WTC11 (cell line): Measurements from ENCODE around the gene SPATS2. TPM values are rescaled to one million over a fixed set of nuclear protein-coding genes. Genes with fewer than 3 reads are reported as not detected.

Source experiments
- ATAC-seq: fragments of 200-7000 bp; cut with Tn5 transposase; 2 replicates; pipeline ENCODE4 v1.10.0; 2021; ENCODE audit warnings: mild to moderate bottlenecking, moderate library complexity
- CTCF ChIA-PET: fragments of 300-600 bp; sonication (Branson Sonifier 250); formaldehyde crosslinking; loops from one replicate; lab custom pipeline; 2021; ENCODE audit warnings: antibody characterized with exemption; lab: Charles Lee
- POLR2A ChIA-PET: fragments of 350-600 bp; sonication (Branson Sonifier 250); formaldehyde crosslinking; loops from one replicate; lab custom pipeline; 2021; ENCODE audit warnings: antibody characterized with exemption; lab: Charles Lee
- DNase-seq: peaks from one replicate; pipeline ENCODE4 v3.0.0; 2021; ENCODE audit warnings: low spot score
- H3K27ac Mint-ChIP-seq: 2 replicates; pipeline ENCODE4 v1.8.0; 2021; ENCODE audit warnings: mixed read lengths
- H3K27me3 Mint-ChIP-seq: 2 replicates; pipeline ENCODE4 v1.8.0; 2021; ENCODE audit warnings: low read depth, mild to moderate bottlenecking, moderate library complexity, mixed read lengths
- H3K36me3 Mint-ChIP-seq: 2 replicates; pipeline ENCODE4 v1.8.0; 2021; ENCODE audit warnings: mixed read lengths
- H3K4me1 Mint-ChIP-seq: 2 replicates; pipeline ENCODE4 v1.8.0; 2022; ENCODE audit warnings: mixed read lengths
- H3K4me3 Mint-ChIP-seq: 2 replicates; pipeline ENCODE4 v1.8.0; 2021; ENCODE audit warnings: mild to moderate bottlenecking, moderate library complexity, mixed read lengths
- H3K9me3 Mint-ChIP-seq: 2 replicates; pipeline ENCODE4 v1.8.0; 2021; ENCODE audit warnings: mixed read lengths
- ATF1 ChIP-seq: sonication (generic); formaldehyde crosslinking; IDR thresholded peaks from 2 replicates; pipeline ENCODE4 v1.8.1; 2023; ENCODE audit warnings: mild to moderate bottlenecking, moderate library complexity, missing genetic modification reagents
- ESRRA ChIP-seq: sonication (generic); formaldehyde crosslinking; IDR thresholded peaks from 2 replicates; pipeline ENCODE4 v1.8.1; 2022; ENCODE audit warnings: mild to moderate bottlenecking, missing genetic modification reagents, borderline replicate concordance
- FOXJ3 ChIP-seq: sonication (generic); formaldehyde crosslinking; IDR thresholded peaks from 2 replicates; pipeline ENCODE4 v1.9.0; 2021; ENCODE audit warnings: missing genetic modification reagents, mild to moderate bottlenecking, borderline replicate concordance
- GABPB1 ChIP-seq: sonication (generic); formaldehyde crosslinking; IDR thresholded peaks from 2 replicates; pipeline ENCODE4 v1.8.1; 2023; ENCODE audit warnings: mild to moderate bottlenecking, missing genetic modification reagents
- JUN ChIP-seq: sonication (generic); formaldehyde crosslinking; IDR thresholded peaks from 2 replicates; pipeline ENCODE4 v1.8.0; 2023; ENCODE audit warnings: mild to moderate bottlenecking, missing genetic modification reagents
- SMAD3 ChIP-seq: sonication (generic); formaldehyde crosslinking; IDR thresholded peaks from 2 replicates; pipeline ENCODE4 v1.8.0; 2022; ENCODE audit warnings: missing genetic modification reagents, mild to moderate bottlenecking, borderline replicate concordance
- TCF7 ChIP-seq: sonication (generic); formaldehyde crosslinking; IDR thresholded peaks from 2 replicates; pipeline ENCODE4 v1.8.0; 2022; ENCODE audit warnings: mild to moderate bottlenecking, low read depth, missing genetic modification reagents, moderate library complexity
- TEAD1 ChIP-seq: sonication (generic); formaldehyde crosslinking; IDR thresholded peaks from 2 replicates; pipeline ENCODE4 v1.8.0; 2022; ENCODE audit warnings: mild to moderate bottlenecking, missing genetic modification reagents
- TEAD4 ChIP-seq: sonication (generic); formaldehyde crosslinking; IDR thresholded peaks from 2 replicates; pipeline ENCODE4 v1.8.0; 2022; ENCODE audit warnings: mild to moderate bottlenecking, missing genetic modification reagents
- ZBTB21 ChIP-seq: sonication (generic); formaldehyde crosslinking; IDR thresholded peaks from 2 replicates; pipeline ENCODE4 v1.8.1; 2023; ENCODE audit warnings: mild to moderate bottlenecking, missing genetic modification reagents, borderline replicate concordance
- ZNF317 ChIP-seq: sonication (generic); formaldehyde crosslinking; IDR thresholded peaks from 2 replicates; pipeline ENCODE4 v1.8.1; 2023; ENCODE audit warnings: low read depth, mild to moderate bottlenecking, moderate library complexity, missing genetic modification reagents, borderline replicate concordance
- ZNF396 ChIP-seq: fragments of 250-450 bp; sonication (Bioruptor Pico); IDR thresholded peaks from 2 replicates; pipeline ENCODE4 v1.8.0; 2021; ENCODE audit warnings: mild to moderate bottlenecking, moderate library complexity, borderline replicate concordance
- total RNA-seq: library from RNA; stranded (reverse); gene quantifications from 3 replicates; pipeline ENCODE4 v1.2.3, GENCODE V29; 2021
- TF ChIP-seq, protein P1 (sequence below): sonication (generic); formaldehyde crosslinking; IDR thresholded peaks from 2 replicates; pipeline ENCODE4 v1.8.1; 2022; ENCODE audit warnings: mild to moderate bottlenecking, missing genetic modification reagents, moderate library complexity, borderline replicate concordance
- TF ChIP-seq, protein P2 (sequence below): fragments of 250-450 bp; sonication (Bioruptor Pico); IDR thresholded peaks from 2 replicates; pipeline ENCODE4 v1.9.0; 2021; ENCODE audit warnings: moderate library complexity, mild to moderate bottlenecking, inconsistent platforms, borderline replicate concordance
- TF ChIP-seq, protein P3 (sequence below): sonication (generic); formaldehyde crosslinking; IDR thresholded peaks from 2 replicates; pipeline ENCODE4 v1.8.1; 2022; ENCODE audit warnings: missing genetic modification reagents, borderline replicate concordance
- TF ChIP-seq, protein P4 (sequence below): fragments of 250-450 bp; sonication (Bioruptor Pico); IDR thresholded peaks from 2 replicates; pipeline ENCODE4 v1.9.0; 2021; ENCODE audit warnings: mild to moderate bottlenecking
- TF ChIP-seq, protein P5 (sequence below): sonication (generic); formaldehyde crosslinking; IDR thresholded peaks from 2 replicates; pipeline ENCODE4 v1.8.1; 2023; ENCODE audit warnings: mild to moderate bottlenecking, moderate library complexity, missing genetic modification reagents
- TF ChIP-seq, protein P6 (sequence below): fragments of 250-450 bp; sonication (Bioruptor Pico); IDR thresholded peaks from 2 replicates; pipeline ENCODE4 v1.8.0; 2021; ENCODE audit warnings: mild to moderate bottlenecking

Gene SPATS2
- total RNA-seq, 1 experiment from 2014 or later: 25.9 TPM

DNA sequence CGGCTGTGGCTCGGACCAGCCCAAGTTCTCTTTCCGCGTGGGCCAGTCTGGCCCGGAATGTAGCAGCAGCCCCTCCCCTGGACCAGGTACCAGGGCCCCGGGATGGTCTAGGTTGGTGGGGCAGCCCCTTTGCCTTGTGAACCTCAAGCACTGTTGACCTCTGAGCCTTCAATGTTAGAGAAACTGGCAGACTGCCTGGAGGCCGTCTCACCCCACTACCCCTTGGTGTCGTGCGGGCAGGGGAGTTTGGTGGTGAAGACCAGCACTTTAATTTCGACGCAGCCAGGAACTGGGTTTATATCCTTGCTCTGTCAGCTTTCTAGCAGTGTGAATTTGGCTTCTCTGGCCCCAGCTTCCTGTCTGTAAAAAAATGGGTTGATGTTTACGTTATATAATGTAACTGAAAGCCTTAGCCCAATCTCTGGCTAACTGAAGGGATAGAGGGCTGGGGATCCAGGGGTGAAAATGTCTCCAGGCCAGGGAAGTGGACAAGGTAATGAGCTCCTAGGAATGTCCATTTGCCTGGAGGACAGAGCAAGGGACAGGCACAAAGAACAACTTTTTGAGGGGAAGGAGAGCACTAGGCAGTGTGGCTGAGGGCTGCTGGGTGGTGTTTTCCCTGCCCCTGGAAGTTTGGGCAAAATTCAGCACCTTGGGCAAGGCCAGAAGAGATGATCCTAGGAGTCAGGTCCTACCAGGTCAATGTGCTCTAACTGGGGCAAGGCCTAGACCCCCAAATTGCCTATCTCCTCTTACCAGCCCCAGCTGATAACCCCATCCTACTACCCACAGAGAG lies 189.3 kb downstream of the SPATS2 start:
- H3K9me3 Mint-ChIP-seq: no peaks in the 10 kb centered on the region
- no peak for DNase-seq
- no peak overlapping the region for H3K4me3 Mint-ChIP-seq
- H3K27ac Mint-ChIP-seq: no peak overlapping the region
- POLR2A ChIA-PET: interaction anchor here (1.2 kb wide), 1 partner anchor 11 kb away, joined by 3 read pairs; no protein-coding TSS in a partner anchor
- TF ChIP-seq FOXJ3 (CRISPR knock-in tag): no peak
- no peak for TF ChIP-seq ZNF317 (CRISPR knock-in tag)
- TF ChIP-seq, protein P1, sequence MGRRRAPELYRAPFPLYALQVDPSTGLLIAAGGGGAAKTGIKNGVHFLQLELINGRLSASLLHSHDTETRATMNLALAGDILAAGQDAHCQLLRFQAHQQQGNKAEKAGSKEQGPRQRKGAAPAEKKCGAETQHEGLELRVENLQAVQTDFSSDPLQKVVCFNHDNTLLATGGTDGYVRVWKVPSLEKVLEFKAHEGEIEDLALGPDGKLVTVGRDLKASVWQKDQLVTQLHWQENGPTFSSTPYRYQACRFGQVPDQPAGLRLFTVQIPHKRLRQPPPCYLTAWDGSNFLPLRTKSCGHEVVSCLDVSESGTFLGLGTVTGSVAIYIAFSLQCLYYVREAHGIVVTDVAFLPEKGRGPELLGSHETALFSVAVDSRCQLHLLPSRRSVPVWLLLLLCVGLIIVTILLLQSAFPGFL (CRISPR knock-in tag): no peak
- TF ChIP-seq ESRRA (CRISPR knock-in tag): no peak
- TF ChIP-seq, protein P2, sequence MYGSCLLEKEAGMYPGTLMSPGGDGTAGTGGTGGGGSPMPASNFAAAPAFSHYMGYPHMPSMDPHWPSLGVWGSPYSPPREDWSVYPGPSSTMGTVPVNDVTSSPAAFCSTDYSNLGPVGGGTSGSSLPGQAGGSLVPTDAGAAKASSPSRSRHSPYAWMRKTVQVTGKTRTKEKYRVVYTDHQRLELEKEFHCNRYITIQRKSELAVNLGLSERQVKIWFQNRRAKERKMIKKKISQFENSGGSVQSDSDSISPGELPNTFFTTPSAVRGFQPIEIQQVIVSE (CRISPR knock-in tag): no peak
- no peak for TF ChIP-seq GABPB1 (CRISPR knock-in tag)
- TF ChIP-seq ZNF396 (CRISPR knock-in tag): no peak
- TF ChIP-seq, all 79 proteins: peak for 0
- no peak for ATAC-seq
- no peaks in the 10 kb centered on the region for H3K4me1 Mint-ChIP-seq
- CTCF ChIA-PET: interaction anchor here (0.7 to 5.0 kb wide), 3 partner anchors 67 to 210 kb away, joined by 3 to 39 read pairs (median 5); partner anchors contain the start of genes DNAJC22 and SPATS2
- H3K36me3 Mint-ChIP-seq: peaks cover 27% of the 10 kb centered on the region
- H3K27me3 Mint-ChIP-seq: peaks cover 7% of the 10 kb centered on the region; the same call in 1 of the 2 replicates

DNA sequence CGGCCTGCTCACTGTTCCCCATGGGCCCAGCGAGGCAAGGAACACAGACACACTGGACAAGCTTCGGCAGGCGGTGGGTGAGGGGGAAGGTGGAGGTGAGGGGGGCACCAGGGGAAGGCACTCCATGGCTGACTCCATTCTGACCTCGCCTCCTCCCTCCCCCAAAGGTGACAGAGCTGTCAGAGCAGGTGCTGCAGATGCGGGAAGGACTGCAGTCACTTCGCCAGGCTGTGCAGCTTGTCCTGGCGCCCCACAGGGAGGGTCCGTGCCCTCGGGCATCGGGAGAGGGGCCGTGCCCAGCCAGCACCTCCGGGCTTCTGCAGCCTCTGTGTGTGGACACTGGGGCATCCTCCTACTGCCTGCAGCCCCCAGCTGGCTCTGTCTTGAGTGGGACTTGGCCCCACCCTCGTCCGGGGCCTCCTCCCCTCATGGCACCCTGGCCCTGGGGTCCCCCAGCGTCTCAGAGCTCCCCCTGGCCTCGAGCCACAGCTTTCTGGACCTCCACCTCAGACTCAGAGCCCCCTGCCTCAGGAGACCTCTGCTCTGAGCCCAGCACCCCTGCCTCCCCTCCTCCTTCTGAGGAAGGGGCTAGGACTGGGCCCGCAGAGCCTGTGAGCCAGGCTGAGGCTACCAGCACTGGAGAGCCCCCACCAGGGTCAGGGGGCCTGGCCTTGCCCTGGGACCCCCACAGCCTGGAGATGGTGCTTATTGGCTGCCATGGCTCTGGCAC lies 190.1 kb downstream of the SPATS2 start:
- ChIA-PET CTCF (interaction anchor here (0.7 to 5.0 kb wide), 4 partner anchors 66 to 273 kb away, joined by 3 to 39 read pairs (median 4); partner anchors contain the start of genes DNAJC22 and SPATS2), POLR2A (interaction anchor here (1.2 kb wide), 1 partner anchor 10 kb away, joined by 3 read pairs; no protein-coding TSS in a partner anchor)
- ATAC-seq (no peak), DNase-seq (no peak)
- Mint-ChIP-seq H3K4me3 (no peak overlapping the region), H3K4me1 (no peaks in the 10 kb centered on the region), H3K9me3 (no peaks in the 10 kb centered on the region), H3K27me3 (peaks cover 4% of the 10 kb centered on the region; the same call in 1 of the 2 replicates)
- TF ChIP-seq, protein P3, sequence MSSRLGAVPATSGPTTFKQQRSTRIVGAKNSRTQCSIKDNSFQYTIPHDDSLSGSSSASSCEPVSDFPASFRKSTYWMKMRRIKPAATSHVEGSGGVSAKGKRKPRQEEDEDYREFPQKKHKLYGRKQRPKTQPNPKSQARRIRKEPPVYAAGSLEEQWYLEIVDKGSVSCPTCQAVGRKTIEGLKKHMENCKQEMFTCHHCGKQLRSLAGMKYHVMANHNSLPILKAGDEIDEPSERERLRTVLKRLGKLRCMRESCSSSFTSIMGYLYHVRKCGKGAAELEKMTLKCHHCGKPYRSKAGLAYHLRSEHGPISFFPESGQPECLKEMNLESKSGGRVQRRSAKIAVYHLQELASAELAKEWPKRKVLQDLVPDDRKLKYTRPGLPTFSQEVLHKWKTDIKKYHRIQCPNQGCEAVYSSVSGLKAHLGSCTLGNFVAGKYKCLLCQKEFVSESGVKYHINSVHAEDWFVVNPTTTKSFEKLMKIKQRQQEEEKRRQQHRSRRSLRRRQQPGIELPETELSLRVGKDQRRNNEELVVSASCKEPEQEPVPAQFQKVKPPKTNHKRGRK (CRISPR knock-in tag): no peak
- no peak for TF ChIP-seq TEAD1
- TF ChIP-seq, protein P4, sequence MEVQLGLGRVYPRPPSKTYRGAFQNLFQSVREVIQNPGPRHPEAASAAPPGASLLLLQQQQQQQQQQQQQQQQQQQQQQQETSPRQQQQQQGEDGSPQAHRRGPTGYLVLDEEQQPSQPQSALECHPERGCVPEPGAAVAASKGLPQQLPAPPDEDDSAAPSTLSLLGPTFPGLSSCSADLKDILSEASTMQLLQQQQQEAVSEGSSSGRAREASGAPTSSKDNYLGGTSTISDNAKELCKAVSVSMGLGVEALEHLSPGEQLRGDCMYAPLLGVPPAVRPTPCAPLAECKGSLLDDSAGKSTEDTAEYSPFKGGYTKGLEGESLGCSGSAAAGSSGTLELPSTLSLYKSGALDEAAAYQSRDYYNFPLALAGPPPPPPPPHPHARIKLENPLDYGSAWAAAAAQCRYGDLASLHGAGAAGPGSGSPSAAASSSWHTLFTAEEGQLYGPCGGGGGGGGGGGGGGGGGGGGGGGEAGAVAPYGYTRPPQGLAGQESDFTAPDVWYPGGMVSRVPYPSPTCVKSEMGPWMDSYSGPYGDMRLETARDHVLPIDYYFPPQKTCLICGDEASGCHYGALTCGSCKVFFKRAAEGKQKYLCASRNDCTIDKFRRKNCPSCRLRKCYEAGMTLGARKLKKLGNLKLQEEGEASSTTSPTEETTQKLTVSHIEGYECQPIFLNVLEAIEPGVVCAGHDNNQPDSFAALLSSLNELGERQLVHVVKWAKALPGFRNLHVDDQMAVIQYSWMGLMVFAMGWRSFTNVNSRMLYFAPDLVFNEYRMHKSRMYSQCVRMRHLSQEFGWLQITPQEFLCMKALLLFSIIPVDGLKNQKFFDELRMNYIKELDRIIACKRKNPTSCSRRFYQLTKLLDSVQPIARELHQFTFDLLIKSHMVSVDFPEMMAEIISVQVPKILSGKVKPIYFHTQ (CRISPR knock-in tag): no peak
- TF ChIP-seq, protein P5, sequence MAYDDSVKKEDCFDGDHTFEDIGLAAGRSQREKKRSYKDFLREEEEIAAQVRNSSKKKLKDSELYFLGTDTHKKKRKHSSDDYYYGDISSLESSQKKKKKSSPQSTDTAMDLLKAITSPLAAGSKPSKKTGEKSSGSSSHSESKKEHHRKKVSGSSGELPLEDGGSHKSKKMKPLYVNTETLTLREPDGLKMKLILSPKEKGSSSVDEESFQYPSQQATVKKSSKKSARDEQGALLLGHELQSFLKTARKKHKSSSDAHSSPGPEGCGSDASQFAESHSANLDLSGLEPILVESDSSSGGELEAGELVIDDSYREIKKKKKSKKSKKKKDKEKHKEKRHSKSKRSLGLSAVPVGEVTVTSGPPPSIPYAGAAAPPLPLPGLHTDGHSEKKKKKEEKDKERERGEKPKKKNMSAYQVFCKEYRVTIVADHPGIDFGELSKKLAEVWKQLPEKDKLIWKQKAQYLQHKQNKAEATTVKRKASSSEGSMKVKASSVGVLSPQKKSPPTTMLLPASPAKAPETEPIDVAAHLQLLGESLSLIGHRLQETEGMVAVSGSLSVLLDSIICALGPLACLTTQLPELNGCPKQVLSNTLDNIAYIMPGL (CRISPR knock-in tag): no peak
- no peak for TF ChIP-seq ATF1 (CRISPR knock-in tag)
- TF ChIP-seq, protein P6, sequence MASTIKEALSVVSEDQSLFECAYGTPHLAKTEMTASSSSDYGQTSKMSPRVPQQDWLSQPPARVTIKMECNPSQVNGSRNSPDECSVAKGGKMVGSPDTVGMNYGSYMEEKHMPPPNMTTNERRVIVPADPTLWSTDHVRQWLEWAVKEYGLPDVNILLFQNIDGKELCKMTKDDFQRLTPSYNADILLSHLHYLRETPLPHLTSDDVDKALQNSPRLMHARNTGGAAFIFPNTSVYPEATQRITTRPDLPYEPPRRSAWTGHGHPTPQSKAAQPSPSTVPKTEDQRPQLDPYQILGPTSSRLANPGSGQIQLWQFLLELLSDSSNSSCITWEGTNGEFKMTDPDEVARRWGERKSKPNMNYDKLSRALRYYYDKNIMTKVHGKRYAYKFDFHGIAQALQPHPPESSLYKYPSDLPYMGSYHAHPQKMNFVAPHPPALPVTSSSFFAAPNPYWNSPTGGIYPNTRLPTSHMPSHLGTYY (CRISPR knock-in tag): no peak
- TF ChIP-seq TCF7 (CRISPR knock-in tag): no peak
- no peak for TF ChIP-seq ZNF396 (CRISPR knock-in tag)
- no peak for TF ChIP-seq SMAD3 (CRISPR knock-in tag)
- TF ChIP-seq ZBTB21 (CRISPR knock-in tag): no peak
- TF ChIP-seq FOXJ3 (CRISPR knock-in tag): no peak
- TF ChIP-seq TEAD4 (CRISPR knock-in tag): no peak
- no peak for TF ChIP-seq JUN (CRISPR knock-in tag)
- TF ChIP-seq, all 79 proteins: peak for 0
- H3K36me3 Mint-ChIP-seq: peaks cover 35% of the 10 kb centered on the region
- H3K27ac Mint-ChIP-seq: no peak overlapping the region
